Activated CD4-positive, alpha-beta T cell treated with anti-CD3 and anti-CD28 coated beads, Interleukin-2, amount 50 U/mL, for 24 hours (primary cell): ENCODE data around the gene IVNS1ABP.

Experiments used
- DNase-seq, 2 donors: peaks; one replicate each; pipeline ENCODE4 v3.0.0-alpha.2; 2020; ENCODE audit warnings: low read depth in 1 of 2, low spot score in 1 of 2

IVNS1ABP gene

DNA sequence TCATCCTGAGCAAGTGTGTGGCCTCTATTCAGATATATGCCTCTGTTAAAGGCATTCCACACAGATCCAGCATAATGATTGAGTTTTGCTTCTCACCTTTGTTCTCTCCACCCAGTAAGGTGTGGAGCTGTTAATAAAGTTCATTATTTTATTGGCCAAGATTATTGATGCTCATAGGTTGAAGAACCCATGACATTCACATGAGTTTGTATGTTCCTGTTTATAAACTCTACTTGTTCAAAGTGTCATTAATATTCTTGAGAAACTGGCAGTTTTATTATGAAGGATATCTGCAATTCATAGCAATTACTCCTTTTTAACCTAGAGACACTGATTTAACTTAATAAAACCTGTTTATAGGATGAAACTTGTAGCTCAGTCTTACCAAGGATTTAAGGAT is 22.0 kb downstream of the IVNS1ABP start:
- DNase-seq = no peak

DNA sequence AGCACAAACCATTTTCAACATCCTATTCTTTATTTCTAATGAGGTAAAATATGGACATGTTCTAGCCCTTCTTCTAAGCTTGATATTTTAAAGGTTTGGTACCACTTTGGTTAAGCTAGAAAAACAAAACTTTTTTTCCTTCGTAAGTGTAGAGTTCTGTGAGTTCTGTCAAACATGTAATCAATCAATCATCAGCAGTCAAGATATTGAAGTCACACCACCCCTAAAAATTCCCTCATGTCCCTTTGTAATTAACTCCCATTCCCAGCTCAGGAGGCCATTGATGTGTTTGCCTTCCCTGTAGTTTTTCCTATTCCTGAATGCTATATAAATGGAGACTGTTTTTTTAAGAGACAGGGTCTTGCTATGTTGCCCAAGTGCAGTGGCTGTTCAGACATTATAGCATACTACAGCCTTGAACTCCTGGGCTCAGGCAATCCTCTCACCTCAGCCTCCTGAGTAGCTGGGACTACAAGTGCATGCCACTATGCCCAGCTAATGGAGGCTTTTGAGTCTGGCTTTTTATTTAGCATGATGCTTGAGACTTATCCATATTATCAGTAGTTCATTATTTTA is 23.0 kb downstream of the IVNS1ABP start:
- DNase-seq = no peak

- DNase-seq = no peak
These were observed 24.8 kb downstream of the IVNS1ABP start for GRCh38 chr1:185292237-185292636.

GRCh38 chr1:185291652-185292051 is 25.4 kb downstream of the IVNS1ABP start:
- DNase-seq = no peak

DNA sequence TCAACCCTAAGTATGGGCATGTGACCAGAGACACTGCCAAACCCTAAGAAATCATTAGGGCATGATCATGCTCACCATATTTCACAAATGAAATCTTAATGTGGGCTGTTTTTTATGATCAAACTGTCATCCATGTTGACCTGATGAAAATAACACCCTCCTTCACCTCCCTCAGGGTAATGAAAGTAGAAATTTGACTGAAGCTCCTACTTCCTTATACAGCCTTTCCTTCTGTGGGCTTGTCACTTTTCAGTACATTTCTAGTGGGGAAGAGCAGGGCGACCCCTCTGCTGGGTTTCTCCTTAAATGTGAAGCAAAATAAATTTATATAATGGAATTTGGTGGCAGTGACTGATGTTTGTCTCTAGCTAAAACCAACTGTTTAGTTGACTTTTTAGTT is 25.9 kb downstream of the IVNS1ABP start:
- no peak for DNase-seq

DNA sequence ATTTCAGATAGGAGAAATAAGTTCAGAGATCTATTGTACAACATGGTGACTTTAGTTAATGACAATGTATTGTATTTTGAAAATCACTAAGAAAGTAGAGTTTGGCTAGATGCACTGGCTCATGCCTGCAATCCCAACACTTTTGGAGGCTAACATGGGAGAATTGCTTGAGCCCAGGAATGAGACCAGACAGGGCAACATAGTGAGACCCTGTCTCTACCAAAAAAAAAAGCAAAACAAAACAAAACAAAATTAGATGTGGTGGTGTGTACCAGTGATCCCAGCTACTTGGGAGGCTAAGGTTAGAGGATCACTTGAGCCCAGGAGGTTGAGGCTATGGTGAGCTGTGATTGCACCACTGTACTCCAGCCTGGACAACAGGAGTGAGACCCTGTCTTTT is 27.2 kb downstream of the IVNS1ABP start:
- DNase-seq = no peak

- DNase-seq = no peak
These were observed 28.6 kb downstream of the IVNS1ABP start for GRCh38 chr1:185288435-185288834.

DNA sequence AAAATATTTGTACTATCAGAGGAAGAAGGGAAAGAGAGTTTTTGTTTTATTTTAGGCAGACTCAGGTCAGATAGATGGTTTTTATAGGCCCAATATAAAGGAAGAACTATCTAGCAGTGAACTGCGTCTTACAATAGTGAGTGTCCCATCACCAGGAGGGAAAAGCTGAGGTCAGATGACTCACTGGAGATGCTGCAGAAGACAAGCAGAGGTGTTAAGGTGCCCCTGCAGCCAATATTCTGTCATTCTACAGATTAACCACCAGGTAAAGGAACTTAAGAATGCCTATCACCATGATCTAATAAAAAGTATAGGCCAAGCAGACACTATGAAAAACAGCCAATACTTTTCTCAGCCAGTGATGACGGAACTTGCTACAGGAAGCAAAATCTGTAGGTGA is 29.6 kb downstream of the IVNS1ABP start:
- no peak for DNase-seq

DNA sequence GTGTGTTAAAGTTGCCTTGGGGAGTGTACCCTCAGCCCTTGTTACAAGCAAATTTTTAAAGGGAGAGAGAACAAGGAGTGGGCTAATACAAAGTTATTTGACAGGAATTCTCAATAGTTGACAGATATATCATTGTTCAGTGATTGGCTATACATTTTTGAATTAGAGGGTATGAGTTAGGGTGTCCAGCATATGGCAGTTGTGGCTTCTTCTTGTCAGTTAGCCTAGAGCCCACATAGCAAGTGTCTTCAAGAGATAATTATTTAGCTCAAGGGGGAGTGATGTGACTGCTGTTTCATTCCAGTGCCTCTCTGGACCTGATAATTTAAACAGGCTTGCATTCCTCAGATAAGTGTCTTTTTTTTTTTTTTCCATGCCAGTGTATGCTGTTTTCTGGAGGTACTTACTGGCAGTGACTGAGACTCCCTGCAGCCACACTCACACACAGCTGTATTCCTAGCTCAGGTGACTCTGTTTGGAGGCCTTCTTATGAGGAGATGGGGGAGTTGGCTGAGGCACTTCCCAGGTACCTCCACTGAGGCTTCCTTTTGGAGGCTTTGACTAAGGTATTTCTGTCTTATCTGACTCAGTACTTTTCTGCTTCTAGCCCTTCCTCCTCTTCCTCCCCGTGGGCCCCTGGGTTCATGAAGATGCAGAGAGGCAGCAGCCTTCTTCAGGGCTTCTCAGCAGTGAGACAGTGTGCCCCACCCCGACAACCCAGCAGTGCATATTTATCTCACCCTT is 32.3 kb downstream of the IVNS1ABP start:
- DNase-seq = no peak

- no peak for DNase-seq
These were observed 32.9 kb downstream of the IVNS1ABP start for GRCh38 chr1:185284116-185284515.

DNA sequence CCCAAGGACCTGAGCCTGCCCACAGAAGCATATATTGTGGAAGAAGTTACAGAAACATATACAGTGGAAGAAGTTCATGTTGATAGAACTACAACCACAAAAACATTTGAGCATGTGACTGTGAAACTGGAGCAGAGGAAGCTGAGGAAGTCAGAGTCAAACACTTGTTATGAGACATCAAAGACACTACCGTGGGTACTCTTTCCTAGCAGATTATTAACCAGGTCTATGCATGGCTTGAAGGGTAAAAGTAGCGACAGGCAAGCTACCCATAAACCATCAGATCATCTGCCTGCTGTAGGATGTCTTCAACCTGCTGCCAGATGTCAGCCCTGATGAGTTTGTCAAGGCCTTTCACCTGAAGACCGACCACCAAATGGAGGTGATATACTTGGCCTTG is 35.8 kb downstream of the IVNS1ABP start:
- peak in 1 of 2 donors; percentile 11 for DNase-seq

- no peak for DNase-seq
These were observed 36.5 kb downstream of the IVNS1ABP start for GRCh38 chr1:185280589-185280988.

GRCh38 chr1:185279571-185279970 is 37.5 kb downstream of the IVNS1ABP start:
- no peak for DNase-seq

- no peak for DNase-seq
These were observed 45.1 kb downstream of the IVNS1ABP start for GRCh38 chr1:185271921-185272320.

DNA sequence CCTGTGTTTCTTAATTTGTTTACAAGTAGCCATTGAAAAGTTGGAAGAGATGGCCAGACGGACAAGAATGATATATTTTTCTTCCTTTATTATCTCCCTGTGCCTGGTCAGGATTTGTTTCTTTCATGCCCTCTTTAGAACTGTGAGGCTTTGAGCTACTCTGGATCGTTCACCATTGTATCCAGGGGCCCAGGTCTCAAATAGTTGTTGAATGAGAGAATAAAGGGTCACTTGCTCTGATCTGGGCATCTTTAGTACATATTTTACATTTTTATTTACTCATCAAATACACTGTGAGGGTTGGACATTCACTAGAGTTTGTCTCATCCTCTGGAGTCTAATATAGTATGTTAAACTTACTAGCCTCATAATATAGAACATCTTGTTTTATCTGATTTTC is 48.7 kb downstream of the IVNS1ABP start:
- DNase-seq = no peak

DNA sequence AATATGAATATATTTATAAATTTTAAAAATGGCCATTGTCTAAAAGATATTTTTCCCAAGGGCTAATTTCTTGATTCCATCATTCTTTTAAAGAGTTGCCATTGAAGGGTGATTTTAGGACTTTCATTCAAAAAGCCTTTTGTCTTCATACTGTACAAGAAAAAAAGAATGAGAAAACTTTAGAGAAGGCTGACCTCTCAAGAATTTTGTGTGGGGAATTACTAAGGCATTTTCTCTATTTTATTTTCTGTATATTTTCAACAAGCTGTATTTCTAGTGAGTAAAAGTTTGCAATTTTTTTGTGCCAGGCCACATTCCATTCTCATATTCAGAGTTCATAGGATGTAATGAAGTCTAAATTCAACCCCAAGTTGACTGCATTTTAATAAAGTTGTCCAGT is 49.3 kb downstream of the IVNS1ABP start:
- DNase-seq = no peak

DNA sequence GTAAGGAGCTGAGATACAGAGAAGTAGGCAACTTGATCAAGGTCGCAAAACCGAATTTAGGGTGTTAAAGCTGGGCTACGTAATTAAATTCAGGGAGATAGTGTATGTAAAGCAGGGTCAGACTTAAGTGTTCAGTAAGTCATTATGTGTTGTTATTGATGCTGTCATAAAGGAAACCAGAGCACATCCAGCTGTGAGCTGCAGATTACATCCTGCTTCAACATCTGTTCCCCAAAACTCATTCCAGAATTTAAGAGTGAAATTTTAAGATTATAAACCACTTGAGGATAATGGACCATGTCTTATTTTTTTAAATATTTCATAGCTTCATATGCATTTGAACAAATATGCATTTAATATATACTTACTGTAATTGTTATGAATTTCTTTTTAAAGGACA is 49.7 kb downstream of the IVNS1ABP start:
- no peak for DNase-seq

DNA sequence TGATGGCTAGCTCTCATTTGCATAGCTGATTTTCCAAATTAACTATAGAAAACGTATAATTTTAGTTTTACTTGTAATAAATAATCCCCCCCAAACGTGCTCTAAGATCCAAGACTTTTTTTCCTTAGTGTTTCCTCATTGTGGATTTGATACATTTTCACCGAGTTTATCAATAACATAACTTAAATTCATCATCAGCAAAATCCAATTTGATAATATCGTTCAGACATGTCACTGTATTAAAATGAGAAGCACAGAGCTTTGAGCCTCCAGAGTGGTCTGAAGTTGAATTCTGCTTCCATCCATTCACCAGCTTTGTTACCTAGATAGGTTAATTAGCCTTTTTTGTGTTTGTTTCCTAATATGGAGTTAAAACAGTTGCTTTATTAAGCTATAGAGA is 51.7 kb downstream of the IVNS1ABP start:
- no peak for DNase-seq

GRCh38 chr1:185263780-185264179 is 53.3 kb downstream of the IVNS1ABP start:
- DNase-seq = no peak

- no peak for DNase-seq
These were observed 53.8 kb downstream of the IVNS1ABP start for GRCh38 chr1:185263292-185263691.

DNA sequence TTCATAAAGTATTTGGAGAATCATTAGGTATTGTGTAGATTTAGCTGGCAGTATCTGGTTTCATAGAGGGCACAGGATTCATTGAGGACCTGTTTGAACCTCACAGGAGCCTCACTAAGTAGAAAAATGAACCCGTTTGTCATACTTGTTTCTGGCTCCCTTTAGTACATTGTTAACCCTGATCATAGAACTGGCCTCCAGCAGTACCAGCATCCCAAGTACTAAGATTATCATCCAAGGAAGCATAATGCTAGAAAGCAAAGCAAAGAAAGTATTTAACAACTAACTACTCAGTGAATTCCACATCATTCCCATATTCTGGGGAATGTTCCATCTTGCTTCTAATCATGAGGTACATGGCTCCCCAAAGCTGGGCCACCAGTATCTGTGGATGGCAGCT is 54.9 kb downstream of the IVNS1ABP start:
- no peak for DNase-seq

GRCh38 chr1:185260611-185261010 is 56.4 kb downstream of the IVNS1ABP start:
- DNase-seq = no peak

- no peak for DNase-seq
These were observed 58.4 kb downstream of the IVNS1ABP start for GRCh38 chr1:185258676-185259075.
